Rectal smooth muscle tissue (tissue), 1 donor: ENCODE results near the gene NDRG4.

Source experiments
- H3K27ac ChIP-seq: one replicate; pipeline ENCODE4 v1.7.0; 2013; ENCODE audit warnings: low read depth, low read length, inconsistent platforms
- H3K27me3 ChIP-seq: one replicate; pipeline ENCODE4 v1.7.0; 2013; ENCODE audit warnings: low read length; ENCODE audit not compliant: control insufficient read depth, insufficient read depth
- H3K36me3 ChIP-seq: one replicate; pipeline ENCODE4 v1.7.0; 2013; ENCODE audit warnings: low read length; ENCODE audit not compliant: control insufficient read depth, insufficient read depth
- H3K4me1 ChIP-seq: one replicate; pipeline ENCODE4 v1.7.0; 2013; ENCODE audit warnings: low read length; ENCODE audit not compliant: control insufficient read depth, insufficient read depth
- H3K4me3 ChIP-seq: one replicate; pipeline ENCODE4 v1.7.0; 2013; ENCODE audit warnings: low read length
- H3K9ac ChIP-seq: one replicate; pipeline ENCODE4 v1.7.0; 2013; ENCODE audit warnings: low read length

NDRG4 gene

GRCh38 chr16:58519707-58520106 is 19.8 kb downstream of the NDRG4 start:
- Histone ChIP-seq H3K9ac (no peak overlapping the region), H3K27ac (no peak overlapping the region), H3K27me3 (no peaks in the 10 kb centered on the region), H3K36me3 (peaks cover 49% of the 10 kb centered on the region), H3K4me1 (peaks cover 3% of the 10 kb centered on the region), H3K4me3 (no peak overlapping the region)

GRCh38 chr16:58530179-58530578 is 30.2 kb downstream of the NDRG4 start:
- no peak overlapping the region for H3K27ac ChIP-seq
- H3K4me3 ChIP-seq, result no peak overlapping the region
- H3K36me3 ChIP-seq, result peaks cover 42% of the 10 kb centered on the region
- H3K9ac ChIP-seq, result no peak overlapping the region
- no peaks in the 10 kb centered on the region for H3K4me1 ChIP-seq
- no peaks in the 10 kb centered on the region for H3K27me3 ChIP-seq

GRCh38 chr16:58532414-58532813 is 32.5 kb downstream of the NDRG4 start:
- Histone ChIP-seq H3K4me3 (no peak overlapping the region), H3K4me1 (no peaks in the 10 kb centered on the region), H3K9ac (no peak overlapping the region), H3K27ac (no peak overlapping the region), H3K36me3 (peaks cover 39% of the 10 kb centered on the region), H3K27me3 (no peaks in the 10 kb centered on the region)

GRCh38 chr16:58533751-58534470 is 34.0 kb downstream of the NDRG4 start:
- Histone ChIP-seq H3K27me3 (no peaks in the 10 kb centered on the region), H3K36me3 (peaks cover 44% of the 10 kb centered on the region), H3K4me1 (no peaks in the 10 kb centered on the region), H3K4me3 (no peak overlapping the region), H3K9ac (no peak overlapping the region), H3K27ac (no peak overlapping the region)

GRCh38 chr16:58535100-58535499 is 35.2 kb downstream of the NDRG4 start:
- Histone ChIP-seq H3K9ac (no peak overlapping the region), H3K27me3 (no peaks in the 10 kb centered on the region), H3K27ac (no peak overlapping the region), H3K4me1 (no peaks in the 10 kb centered on the region), H3K36me3 (peaks cover 44% of the 10 kb centered on the region), H3K4me3 (no peak overlapping the region)

GRCh38 chr16:58536278-58536677 is 36.3 kb downstream of the NDRG4 start:
- Histone ChIP-seq H3K27me3 (no peaks in the 10 kb centered on the region), H3K4me1 (no peaks in the 10 kb centered on the region), H3K9ac (no peak overlapping the region), H3K36me3 (peaks cover 42% of the 10 kb centered on the region), H3K27ac (no peak overlapping the region), H3K4me3 (no peak overlapping the region)

GRCh38 chr16:58537124-58537906 is 37.4 kb downstream of the NDRG4 start:
- Histone ChIP-seq H3K36me3 (peaks cover 46% of the 10 kb centered on the region), H3K9ac (no peak overlapping the region), H3K4me1 (no peaks in the 10 kb centered on the region), H3K27me3 (no peaks in the 10 kb centered on the region), H3K4me3 (no peak overlapping the region), H3K27ac (no peak overlapping the region)

GRCh38 chr16:58541711-58542110 is 41.8 kb downstream of the NDRG4 start:
- Histone ChIP-seq H3K36me3 (peaks cover 71% of the 10 kb centered on the region), H3K4me1 (no peaks in the 10 kb centered on the region), H3K27me3 (no peaks in the 10 kb centered on the region), H3K27ac (no peak overlapping the region), H3K4me3 (no peak overlapping the region), H3K9ac (no peak overlapping the region)

GRCh38 chr16:58542291-58542690 is 42.3 kb downstream of the NDRG4 start:
- Histone ChIP-seq H3K36me3 (peaks cover 71% of the 10 kb centered on the region), H3K4me1 (peaks cover 1% of the 10 kb centered on the region), H3K4me3 (no peak overlapping the region), H3K27me3 (no peaks in the 10 kb centered on the region), H3K27ac (no peak overlapping the region), H3K9ac (no peak overlapping the region)

- no peaks in the 10 kb centered on the region for H3K27me3 ChIP-seq
- peaks cover 11% of the 10 kb centered on the region for H3K4me1 ChIP-seq
- no peak overlapping the region for H3K4me3 ChIP-seq
- H3K27ac ChIP-seq, result no peak overlapping the region
- peaks cover 62% of the 10 kb centered on the region for H3K36me3 ChIP-seq
- H3K9ac ChIP-seq, result no peak overlapping the region
Observed at GRCh38 chr16:58543685-58544084, 43.7 kb downstream of the NDRG4 start.

GRCh38 chr16:58548378-58548777 is 48.4 kb downstream of the NDRG4 start:
- Histone ChIP-seq H3K27me3 (no peaks in the 10 kb centered on the region), H3K4me3 (no peak overlapping the region), H3K36me3 (peaks cover 46% of the 10 kb centered on the region), H3K27ac (no peak overlapping the region), H3K4me1 (peaks cover 18% of the 10 kb centered on the region), H3K9ac (no peak overlapping the region)

- Histone ChIP-seq H3K36me3 (peaks cover 41% of the 10 kb centered on the region), H3K27ac (peak overlapping the region; percentile 10), H3K9ac (no peak overlapping the region), H3K27me3 (no peaks in the 10 kb centered on the region), H3K4me3 (no peak overlapping the region), H3K4me1 (peaks cover 18% of the 10 kb centered on the region)
Observed at GRCh38 chr16:58551496-58551895, 51.6 kb downstream of the NDRG4 start.

- Histone ChIP-seq H3K4me3 (no peak overlapping the region), H3K4me1 (peaks cover 1% of the 10 kb centered on the region), H3K27me3 (no peaks in the 10 kb centered on the region), H3K27ac (no peak overlapping the region), H3K9ac (no peak overlapping the region), H3K36me3 (peaks cover 35% of the 10 kb centered on the region)
Observed at GRCh38 chr16:58556678-58557077, 56.7 kb downstream of the NDRG4 start.
